Measurements from ENCODE around the gene OR6S1.

DNA sequence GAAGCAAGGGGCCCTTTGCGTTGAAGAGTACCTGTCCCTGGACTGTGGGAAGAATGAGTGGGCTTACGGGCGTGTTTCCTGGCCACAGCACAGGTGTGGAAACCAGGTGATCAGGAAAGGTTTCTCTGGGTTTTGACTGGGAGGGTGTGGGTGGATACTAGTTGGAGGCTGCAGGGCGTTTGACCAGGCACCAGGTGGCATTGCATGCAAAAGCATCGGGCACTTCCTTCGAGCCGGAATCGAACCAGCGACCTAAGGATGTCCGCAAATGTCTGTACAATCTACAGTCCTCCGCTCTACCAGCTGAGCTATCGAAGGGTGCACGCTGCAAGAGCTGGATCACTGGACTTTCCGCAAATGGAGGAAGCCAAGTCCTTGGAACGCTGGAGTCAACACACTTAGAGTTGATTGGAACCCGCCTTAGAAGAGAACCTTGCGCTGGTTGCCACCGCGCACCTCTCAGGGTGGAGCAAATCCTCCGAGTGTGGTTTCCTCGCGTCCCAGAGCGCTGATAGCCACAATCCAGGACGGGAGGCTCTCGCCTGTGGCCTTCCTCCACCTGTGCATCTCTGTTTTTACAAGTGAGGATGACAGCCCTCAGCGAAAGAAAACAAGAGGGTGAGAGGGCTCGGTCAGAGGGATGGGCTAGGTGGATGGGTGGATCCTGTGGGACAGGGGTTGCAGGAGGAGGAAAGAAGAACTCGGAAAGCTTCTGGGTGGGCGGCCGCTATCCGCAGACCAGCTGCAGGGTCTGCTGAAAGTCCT is 21.7 kb upstream of the OR6S1 start:
- TF ChIP-seq, protein P1, sequence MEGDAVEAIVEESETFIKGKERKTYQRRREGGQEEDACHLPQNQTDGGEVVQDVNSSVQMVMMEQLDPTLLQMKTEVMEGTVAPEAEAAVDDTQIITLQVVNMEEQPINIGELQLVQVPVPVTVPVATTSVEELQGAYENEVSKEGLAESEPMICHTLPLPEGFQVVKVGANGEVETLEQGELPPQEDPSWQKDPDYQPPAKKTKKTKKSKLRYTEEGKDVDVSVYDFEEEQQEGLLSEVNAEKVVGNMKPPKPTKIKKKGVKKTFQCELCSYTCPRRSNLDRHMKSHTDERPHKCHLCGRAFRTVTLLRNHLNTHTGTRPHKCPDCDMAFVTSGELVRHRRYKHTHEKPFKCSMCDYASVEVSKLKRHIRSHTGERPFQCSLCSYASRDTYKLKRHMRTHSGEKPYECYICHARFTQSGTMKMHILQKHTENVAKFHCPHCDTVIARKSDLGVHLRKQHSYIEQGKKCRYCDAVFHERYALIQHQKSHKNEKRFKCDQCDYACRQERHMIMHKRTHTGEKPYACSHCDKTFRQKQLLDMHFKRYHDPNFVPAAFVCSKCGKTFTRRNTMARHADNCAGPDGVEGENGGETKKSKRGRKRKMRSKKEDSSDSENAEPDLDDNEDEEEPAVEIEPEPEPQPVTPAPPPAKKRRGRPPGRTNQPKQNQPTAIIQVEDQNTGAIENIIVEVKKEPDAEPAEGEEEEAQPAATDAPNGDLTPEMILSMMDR (IDR thresholded peaks at IDR 0.05) = peak in 3 of 4 experiments; percentile 50 to 54 (median 50)
- TF ChIP-seq POLR2A (IDR thresholded peaks at IDR 0.05) = no peak
